CD14-positive monocyte (primary cell): Measurements from ENCODE around the gene WIPF3. TPM values are rescaled to one million over a fixed set of nuclear protein-coding genes. Genes with fewer than 3 reads are reported as not detected.
"Not testable (repeated sequence)": the region's sequence is repeated elsewhere in the genome, so short reads cannot be mapped to it uniquely, and the experiment has no call there.

Experiments used
- DNase-seq, 3 donors: peaks; one replicate each; pipeline ENCODE4 v3.0.0-alpha.2; 2011 to 2022
- H2AFZ ChIP-seq: 2 replicates; pipeline ENCODE4 v1.6.0; 2012; ENCODE audit warnings: mild to moderate bottlenecking, low read depth, low read length, inconsistent platforms; ENCODE audit not compliant: insufficient read depth, poor library complexity, severe bottlenecking
- H3K27ac ChIP-seq, 2 donors: 1 replicate in 1 of 2; 2 replicates in 1 of 2; pipeline ENCODE4 v1.5.1; 2012 to 2013; ENCODE audit warnings: low read length in 2 of 2, control low read depth in 1 of 2, inconsistent platforms in 1 of 2, low read depth in 1 of 2, mild to moderate bottlenecking in 1 of 2
- H3K27me3 ChIP-seq, 2 donors: one replicate each; pipeline versions ENCODE4 v1.6.0 to v1.6.1; 2011 to 2013; ENCODE audit warnings: low read length in 2 of 2; ENCODE audit not compliant: control insufficient read depth in 2 of 2, insufficient read depth in 2 of 2
- H3K36me3 ChIP-seq, 2 donors: replicated peaks in 1 of 2; 1 replicate in 1 of 2; 2 replicates in 1 of 2; pipeline versions ENCODE4 v1.5.1 to v1.6.1; 2012 to 2013; ENCODE audit warnings: low read length in 2 of 2, control low read depth in 1 of 2, inconsistent platforms in 1 of 2, mild to moderate bottlenecking in 1 of 2; ENCODE audit not compliant: insufficient read depth in 2 of 2, control insufficient read depth in 1 of 2
- H3K4me1 ChIP-seq, 2 donors: 1 replicate in 1 of 2; 2 replicates in 1 of 2; pipeline versions ENCODE4 v1.5.1 to v1.6.1; 2012 to 2013; ENCODE audit warnings: low read length in 2 of 2, control low read depth in 1 of 2, inconsistent platforms in 1 of 2, mild to moderate bottlenecking in 1 of 2, moderate library complexity in 1 of 2; ENCODE audit not compliant: insufficient read depth in 2 of 2, control insufficient read depth in 1 of 2
- H3K4me2 ChIP-seq: replicated peaks from 2 replicates; pipeline ENCODE3; 2012; ENCODE audit warnings: low read length, moderate library complexity, mild to moderate bottlenecking; ENCODE audit not compliant: poor library complexity, severe bottlenecking; ENCODE audit errors: extremely low read depth
- H3K4me3 ChIP-seq, 3 experiments: fragments of 200-600 bp in 1 of 3; sonication (generic) in 1 of 3; replicated peaks in 1 of 3; 1 replicate in 2 of 3; 2 replicates in 1 of 3; pipeline ENCODE4 v1.5.1; 2011 to 2013; ENCODE audit warnings: low read length in 3 of 3, mild to moderate bottlenecking in 3 of 3, control low read depth in 2 of 3, low read depth in 2 of 3, inconsistent platforms in 1 of 3, moderate library complexity in 1 of 3
- H3K79me2 ChIP-seq: 2 replicates; pipeline ENCODE4 v1.6.0; 2012; ENCODE audit warnings: mild to moderate bottlenecking, control low read depth, inconsistent platforms, low read length, moderate library complexity; ENCODE audit not compliant: insufficient read depth
- H3K9ac ChIP-seq: 2 replicates; pipeline ENCODE4 v1.6.0; 2017; ENCODE audit warnings: low read length, mild to moderate bottlenecking; ENCODE audit not compliant: insufficient read depth, poor library complexity, severe bottlenecking
- H3K9me3 ChIP-seq, 2 donors: replicated peaks in 1 of 2; 1 replicate in 1 of 2; 2 replicates in 1 of 2; pipeline versions ENCODE4 v1.5.1 to v1.6.1; 2012 to 2013; ENCODE audit warnings: low read length in 2 of 2, control low read depth in 1 of 2; ENCODE audit not compliant: control insufficient read depth in 1 of 2, insufficient read depth in 1 of 2
- H4K20me1 ChIP-seq: 2 replicates; pipeline ENCODE4 v1.6.0; 2012; ENCODE audit warnings: mild to moderate bottlenecking, low read length, control low read depth, moderate library complexity; ENCODE audit not compliant: insufficient read depth
- H3K27ac Mint-ChIP-seq, 7 donors: one replicate each; pipeline ENCODE4 v1.8.0; 2020; ENCODE audit warnings: mild to moderate bottlenecking in 7 of 7, mixed read lengths in 7 of 7, moderate library complexity in 6 of 7, inconsistent platforms in 2 of 7
- H3K27me3 Mint-ChIP-seq, 3 donors: one replicate each; pipeline ENCODE4 v1.8.0; 2021 to 2022; ENCODE audit warnings: low read depth in 3 of 3, mild to moderate bottlenecking in 3 of 3, mixed read lengths in 3 of 3, moderate library complexity in 3 of 3, inconsistent platforms in 1 of 3
- H3K36me3 Mint-ChIP-seq, 2 donors: one replicate each; pipeline ENCODE4 v1.8.0; 2020; ENCODE audit warnings: mixed read lengths in 2 of 2, inconsistent platforms in 1 of 2, mild to moderate bottlenecking in 1 of 2
- H3K4me1 Mint-ChIP-seq: one replicate; pipeline ENCODE4 v1.8.0; 2020; ENCODE audit warnings: mild to moderate bottlenecking, mixed read lengths
- H3K4me3 Mint-ChIP-seq, 2 donors: one replicate each; pipeline ENCODE4 v1.8.0; 2020; ENCODE audit warnings: mild to moderate bottlenecking in 2 of 2, mixed read lengths in 2 of 2, moderate library complexity in 1 of 2
- H3K9me3 Mint-ChIP-seq, 7 donors: one replicate each; pipeline ENCODE4 v1.8.0; 2020 to 2022; ENCODE audit warnings: mixed read lengths in 7 of 7, mild to moderate bottlenecking in 6 of 7, moderate library complexity in 6 of 7, inconsistent platforms in 2 of 7
- WGBS: methylation state at CpG from one replicate; pipeline ENCODE4 v1.1.5; 2013; ENCODE audit warnings: missing lambda C conversion rate; ENCODE audit not compliant: insufficient coverage; 5-methylcytosine and 5-hydroxymethylcytosine counted together
- intact Hi-C, 2 donors: fragments of 100-400 bp; cut with micrococcal nuclease; formaldehyde crosslinking; loops; one replicate each; pipeline versions ENCODE4 v1.15.0 to v1.15.1; 2023
- polyA plus RNA-seq, 3 donors: library from polyadenylated mRNA; depleted of rRNA in 1 of 3; unstranded in 2 of 3; stranded (reverse) in 1 of 3; fragments of 300-500 nt in 2 of 3; fragments of >200 nt in 1 of 3; fragmentation: Illumina TruSeq in 2 of 3; gene quantifications; 1 replicate in 2 of 3; 2 replicates in 1 of 3; pipeline ENCODE4 v1.2.3, GENCODE V29; 2012 to 2021
- TF ChIP-seq, protein P1 (sequence below): fragments of 200-600 bp; IDR thresholded peaks from one replicate; pipeline ENCODE4 v1.8.0; 2022; ENCODE audit warnings: antibody characterized with exemption, mild to moderate bottlenecking

The WIPF3 gene
- polyA plus RNA-seq, 3 donors: not detected

DNA sequence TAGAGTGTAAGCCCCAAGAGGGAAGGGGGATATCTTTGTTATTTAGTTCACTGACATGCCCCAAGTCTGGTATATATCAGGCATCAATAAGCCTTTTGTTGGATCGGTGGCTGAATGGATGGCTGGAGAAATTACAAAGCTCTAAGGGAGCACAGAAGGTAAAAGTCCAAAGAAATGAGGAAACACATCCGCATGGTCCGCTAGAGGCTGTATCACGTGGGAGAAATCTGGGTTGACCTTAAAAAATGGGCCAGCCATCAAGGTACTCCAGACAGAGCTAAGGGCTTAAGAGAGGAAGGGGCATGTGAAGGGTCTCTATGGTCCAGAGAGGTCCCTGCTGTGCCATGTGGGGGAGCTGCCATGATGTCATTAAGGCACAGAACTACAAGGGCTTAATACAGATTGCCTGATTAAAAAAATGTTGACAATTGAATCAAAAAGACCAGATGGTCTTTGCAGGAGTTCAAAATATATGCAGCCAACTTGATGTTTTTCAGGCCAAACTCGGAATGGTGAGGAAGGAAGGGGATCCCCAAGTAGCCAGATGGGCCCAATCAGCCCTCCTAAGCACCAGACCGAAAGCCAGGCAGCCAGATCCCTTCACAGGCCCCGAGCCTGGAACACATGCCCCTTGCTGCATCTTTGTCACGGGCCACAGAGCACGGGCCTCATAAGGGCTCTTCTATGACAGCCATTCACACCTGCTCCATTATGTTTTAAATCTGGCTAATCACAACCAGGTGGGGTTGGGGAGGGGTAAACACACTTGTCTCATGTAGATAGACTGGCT, 151.4 kb downstream of the WIPF3 start:
- peaks cover 2 to 10% of the 10 kb centered on the region in 2 donors for H3K36me3 Mint-ChIP-seq
- Histone ChIP-seq H3K27ac (no peak overlapping the region), H3K4me2 (no peak overlapping the region), H3K4me3 (no peak overlapping the region), H3K9ac (no peak overlapping the region), H3K9me3 (no peaks in the 10 kb centered on the region), H2AFZ (no peak overlapping the region), H4K20me1 (no peaks in the 10 kb centered on the region), H3K36me3 (peaks cover 0 to 3% of the 10 kb centered on the region in 2 donors), H3K4me1 (peaks cover 29 to 44% of the 10 kb centered on the region in 2 donors), H3K79me2 (no peaks in the 10 kb centered on the region), H3K27me3 (no peaks in the 10 kb centered on the region)
- H3K4me3 Mint-ChIP-seq: no peak overlapping the region
- H3K4me1 Mint-ChIP-seq: peaks cover 37% of the 10 kb centered on the region
- 91% methylated on average over 6 of the region's 9 CpGs for WGBS
- no peak for DNase-seq
- TF ChIP-seq, protein P1, sequence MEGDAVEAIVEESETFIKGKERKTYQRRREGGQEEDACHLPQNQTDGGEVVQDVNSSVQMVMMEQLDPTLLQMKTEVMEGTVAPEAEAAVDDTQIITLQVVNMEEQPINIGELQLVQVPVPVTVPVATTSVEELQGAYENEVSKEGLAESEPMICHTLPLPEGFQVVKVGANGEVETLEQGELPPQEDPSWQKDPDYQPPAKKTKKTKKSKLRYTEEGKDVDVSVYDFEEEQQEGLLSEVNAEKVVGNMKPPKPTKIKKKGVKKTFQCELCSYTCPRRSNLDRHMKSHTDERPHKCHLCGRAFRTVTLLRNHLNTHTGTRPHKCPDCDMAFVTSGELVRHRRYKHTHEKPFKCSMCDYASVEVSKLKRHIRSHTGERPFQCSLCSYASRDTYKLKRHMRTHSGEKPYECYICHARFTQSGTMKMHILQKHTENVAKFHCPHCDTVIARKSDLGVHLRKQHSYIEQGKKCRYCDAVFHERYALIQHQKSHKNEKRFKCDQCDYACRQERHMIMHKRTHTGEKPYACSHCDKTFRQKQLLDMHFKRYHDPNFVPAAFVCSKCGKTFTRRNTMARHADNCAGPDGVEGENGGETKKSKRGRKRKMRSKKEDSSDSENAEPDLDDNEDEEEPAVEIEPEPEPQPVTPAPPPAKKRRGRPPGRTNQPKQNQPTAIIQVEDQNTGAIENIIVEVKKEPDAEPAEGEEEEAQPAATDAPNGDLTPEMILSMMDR: no peak
- H3K27ac Mint-ChIP-seq: peak overlapping the region in 2 of 7 donors; percentile 14 to 25
- H3K27me3 Mint-ChIP-seq: peaks cover 0 to 3% (median 1%) of the 10 kb centered on the region in 3 donors
- intact Hi-C loops: no loop called here
- peaks cover 0 to 2% (median 0%) of the 10 kb centered on the region in 7 donors for H3K9me3 Mint-ChIP-seq

GRCh38 chr7:29958667-29959358, 152.5 kb downstream of the WIPF3 start:
- TF ChIP-seq, protein P1: no peak
- Histone ChIP-seq H3K9me3 (no peaks in the 10 kb centered on the region), H3K4me1 (peaks cover 25 to 37% of the 10 kb centered on the region in 2 donors), H2AFZ (no peak overlapping the region), H3K27me3 (no peaks in the 10 kb centered on the region), H3K9ac (no peak overlapping the region), H3K27ac (no peak overlapping the region), H4K20me1 (no peaks in the 10 kb centered on the region), H3K36me3 (no peaks in the 10 kb centered on the region), H3K4me2 (no peak overlapping the region), H3K79me2 (no peaks in the 10 kb centered on the region), H3K4me3 (no peak overlapping the region)
- no peak for DNase-seq
- intact Hi-C loops: no loop called here
- H3K4me3 Mint-ChIP-seq: no peak overlapping the region
- H3K9me3 Mint-ChIP-seq: peaks cover 0 to 2% (median 0%) of the 10 kb centered on the region in 7 donors
- peaks cover 4 to 7% of the 10 kb centered on the region in 2 donors for H3K36me3 Mint-ChIP-seq
- WGBS: 95% methylated on average over 3 of the region's 8 CpGs
- H3K27ac Mint-ChIP-seq: no peak overlapping the region
- peaks cover 0 to 1% (median 0%) of the 10 kb centered on the region in 3 donors for H3K27me3 Mint-ChIP-seq
- peaks cover 33% of the 10 kb centered on the region for H3K4me1 Mint-ChIP-seq

GRCh38 chr7:29961611-29962010, 155.3 kb downstream of the WIPF3 start:
- not testable (repeated sequence) for H3K27ac ChIP-seq, H2AFZ ChIP-seq

More at GRCh38 chr7:29961611-29962010, 155.3 kb downstream of the WIPF3 start:
- H3K4me3 ChIP-seq, H3K36me3 ChIP-seq, H3K9me3 Mint-ChIP-seq, H3K27me3 Mint-ChIP-seq, H3K4me1 ChIP-seq, H3K27me3 ChIP-seq, intact Hi-C loops, H3K27ac Mint-ChIP-seq, H3K4me2 ChIP-seq, H3K9me3 ChIP-seq, H3K9ac ChIP-seq, H4K20me1 ChIP-seq, H3K4me3 Mint-ChIP-seq, DNase-seq, H3K4me1 Mint-ChIP-seq, H3K79me2 ChIP-seq: not testable (repeated sequence)
- H3K36me3 Mint-ChIP-seq: peaks cover 9 to 14% of the 10 kb centered on the region in 2 donors
- no CpG with 5 or more reads among the region's 19 CpGs for WGBS
